Measurements from ENCODE around the gene TMEM50B.

GRCh38 chr21:33419538-33420123 is 60.1 kb downstream of the TMEM50B start:
- TF ChIP-seq CTCF (IDR thresholded peaks at IDR 0.05; ENCODE audit: insufficient read depth, low read depth, low read length) (no peak), EZH2 (IDR thresholded peaks at IDR 0.05; ENCODE audit: insufficient read depth, low read length) (no peak)
